HCT116 (cell line): ENCODE measurements around the gene MLYCD. TPM values are rescaled to one million over a fixed set of nuclear protein-coding genes. Genes with fewer than 3 reads are reported as not detected.

ENCODE experiments used
- ATAC-seq: fragments of 200-7000 bp; cut with Tn5 transposase; 2 replicates; pipeline ENCODE4 v1.9.1; 2020; ENCODE audit warnings: mild to moderate bottlenecking, moderate library complexity
- BruUV-seq: library from RNA; stranded (reverse); fragments of 400-500 nt; replicated peaks from 2 replicates; lab custom pipeline; 2021; lab: Mats Ljungman, UMichigan
- CTCF ChIA-PET: fragments of 300-600 bp; sonication (Branson Sonifier 250); formaldehyde crosslinking; loops from one replicate; lab custom pipeline; 2021; ENCODE audit warnings: antibody characterized with exemption; lab: Charles Lee
- POLR2A ChIA-PET: fragments of 300-600, 350-600 bp; sonication (Branson Sonifier 250); formaldehyde crosslinking; loops from one replicate; lab custom pipeline; 2021; ENCODE audit warnings: antibody characterized with exemption; lab: Charles Lee
- RAD21 ChIA-PET, 2 experiments: fragments of 300-600 bp; sonication (Branson Sonifier 250); formaldehyde crosslinking; loops; one replicate each; lab custom pipeline; 2023; ENCODE audit warnings: low total read pairs in 2 of 2; ENCODE audit not compliant: uncharacterized antibody in 2 of 2, unreplicated experiment in 2 of 2, low non-redundant PET in 1 of 2; lab: Charles Lee
- DNase-seq: peaks from one replicate; pipeline ENCODE4 v3.0.0-alpha.2; 2010; ENCODE audit warnings: low read depth, low spot score
- H2AFZ ChIP-seq: fragments of 200-600 bp; shearing (Covaris generic), sonication (generic); 2 replicates; pipeline ENCODE4 v1.6.1; 2017; ENCODE audit warnings: low read depth, mixed run types, mixed read lengths, antibody characterized with exemption, low read length; ENCODE audit not compliant: poor library complexity, severe bottlenecking
- H3K27ac ChIP-seq: 2 replicates; pipeline ENCODE4 v1.5.1; 2012; ENCODE audit warnings: low read depth, low read length
- H3K27me3 ChIP-seq: fragments of 200-600 bp; sonication (generic); 2 replicates; pipeline ENCODE4 v1.6.1; 2016; ENCODE audit warnings: mixed run types, low read length, mixed read lengths; ENCODE audit not compliant: insufficient read depth
- H3K36me3 ChIP-seq, 2 experiments: fragments of 200-500 bp in 1 of 2; fragments of 200-600 bp in 1 of 2; sonication (Bioruptor generic) in 1 of 2; sonication (generic) in 1 of 2; 2 replicates each; pipeline versions ENCODE4 v1.5.1 to v1.6.1; 2014 to 2016; ENCODE audit warnings: low read length in 2 of 2, inconsistent platforms in 1 of 2, mixed read lengths in 1 of 2, mixed run types in 1 of 2; ENCODE audit not compliant: insufficient read depth in 2 of 2, control insufficient read depth in 1 of 2
- H3K4me1 ChIP-seq, 2 experiments: fragments of 200-600 bp in 1 of 2; sonication (generic) in 1 of 2; 2 replicates each; pipeline versions ENCODE4 v1.5.1 to v1.6.1; 2012 to 2017; ENCODE audit warnings: low read length in 2 of 2, inconsistent platforms in 1 of 2, mild to moderate bottlenecking in 1 of 2, mixed read lengths in 1 of 2, mixed run types in 1 of 2, moderate library complexity in 1 of 2; ENCODE audit not compliant: insufficient read depth in 2 of 2, control insufficient read depth in 1 of 2
- H3K4me2 ChIP-seq: fragments of 200-600 bp; sonication (generic); 2 replicates; pipeline ENCODE4 v1.6.1; 2017; ENCODE audit warnings: mixed run types, low read length, mixed read lengths
- H3K4me3 ChIP-seq, 2 experiments: fragments of 200-600 bp in 1 of 2; sonication (generic) in 1 of 2; replicated peaks in 1 of 2; 2 replicates each; pipeline ENCODE4 v1.5.1; 2011 to 2016; ENCODE audit warnings: low read length in 2 of 2, control low read depth in 1 of 2, low read depth in 1 of 2, mild to moderate bottlenecking in 1 of 2, mixed read lengths in 1 of 2, mixed run types in 1 of 2
- H3K79me2 ChIP-seq: fragments of 200-600 bp; sonication (generic); 2 replicates; pipeline ENCODE4 v1.6.1; 2017; ENCODE audit warnings: mild to moderate bottlenecking, mixed run types, low read length, moderate library complexity, mixed read lengths; ENCODE audit not compliant: insufficient read depth
- H3K9ac ChIP-seq: fragments of 200-600 bp; sonication (generic); 2 replicates; pipeline ENCODE4 v1.6.1; 2016; ENCODE audit warnings: low read length, mixed read lengths
- H3K9me2 ChIP-seq: fragments of 200-600 bp; sonication (generic), shearing (Covaris generic); 2 replicates; pipeline ENCODE4 v1.6.1; 2017; ENCODE audit warnings: mixed run types, mild to moderate bottlenecking, moderate library complexity; ENCODE audit not compliant: insufficient read depth
- H3K9me3 ChIP-seq, 2 experiments: fragments of 200-500 bp in 1 of 2; fragments of 200-600 bp in 1 of 2; sonication (Bioruptor generic) in 1 of 2; sonication (generic) in 1 of 2; 2 replicates each; pipeline ENCODE4 v1.6.1; 2014 to 2017; ENCODE audit warnings: low read length in 2 of 2, mixed read lengths in 2 of 2, inconsistent platforms in 1 of 2, low read depth in 1 of 2, mild to moderate bottlenecking in 1 of 2, mixed run types in 1 of 2, moderate library complexity in 1 of 2; ENCODE audit not compliant: control insufficient read depth in 1 of 2, insufficient read depth in 1 of 2
- H4K20me1 ChIP-seq: fragments of 200-600 bp; sonication (generic), shearing (Covaris generic); 2 replicates; pipeline ENCODE4 v1.6.1; 2017; ENCODE audit warnings: mixed run types, mild to moderate bottlenecking, moderate library complexity; ENCODE audit not compliant: insufficient read depth
- ATF3 ChIP-seq: IDR thresholded peaks from 2 replicates; pipeline ENCODE4 v1.6.1; 2012
- CBX3 ChIP-seq: IDR thresholded peaks from 2 replicates; pipeline ENCODE4 v1.6.1; 2012; ENCODE audit warnings: low read depth
- CEBPB ChIP-seq: IDR thresholded peaks from 2 replicates; pipeline ENCODE4 v1.6.1; 2012; ENCODE audit warnings: low read depth
- CTCF ChIP-seq, 3 experiments: fragments of 200-600 bp in 1 of 3; sonication (generic) in 1 of 3; IDR thresholded peaks in 2 of 3; conservative IDR thresholded peaks in 1 of 3; 2 replicates each; pipeline ENCODE4 v1.5.1; 2012 to 2017; ENCODE audit warnings: low read depth in 2 of 3, low read length in 2 of 3, antibody characterized with exemption in 1 of 3, borderline replicate concordance in 1 of 3, control low read depth in 1 of 3, mild to moderate bottlenecking in 1 of 3, mixed read lengths in 1 of 3, mixed run types in 1 of 3, moderate library complexity in 1 of 3; ENCODE audit not compliant: insufficient read depth in 1 of 3
- EGR1 ChIP-seq: IDR thresholded peaks from 2 replicates; pipeline ENCODE4 v1.6.1; 2012; ENCODE audit warnings: low read depth
- ELF1 ChIP-seq: IDR thresholded peaks from 2 replicates; pipeline ENCODE4 v1.6.1; 2012; ENCODE audit warnings: low read depth, borderline replicate concordance
- EZH2 ChIP-seq: fragments of 200-600 bp; sonication (generic); IDR thresholded peaks from 2 replicates; pipeline ENCODE4 v1.6.1; 2017; ENCODE audit warnings: antibody characterized with exemption, mixed run types
- EZH2phosphoT487 ChIP-seq: fragments of 200-600 bp; IDR thresholded peaks from 2 replicates; pipeline ENCODE4 v1.6.1; 2018; ENCODE audit warnings: antibody characterized with exemption, borderline replicate concordance
- FOSL1 ChIP-seq: IDR thresholded peaks from 2 replicates; pipeline ENCODE4 v1.6.1; 2012; ENCODE audit warnings: low read depth
- JUND ChIP-seq: IDR thresholded peaks from 2 replicates; pipeline ENCODE4 v1.6.1; 2012
- POLR2A ChIP-seq: IDR thresholded peaks from 2 replicates; pipeline ENCODE4 v1.7.0; 2011; ENCODE audit warnings: borderline replicate concordance; ENCODE audit not compliant: insufficient read depth, insufficient read length; ENCODE audit errors: extremely low read depth
- POLR2AphosphoS5 ChIP-seq: IDR thresholded peaks from 2 replicates; pipeline ENCODE4 v1.6.1; 2011; ENCODE audit warnings: mild to moderate bottlenecking, low read depth, low read length, moderate library complexity
- RAD21 ChIP-seq: IDR thresholded peaks from 2 replicates; pipeline ENCODE4 v1.6.1; 2012; ENCODE audit warnings: low read depth, mild to moderate bottlenecking
- SIN3A ChIP-seq: IDR thresholded peaks from 2 replicates; pipeline ENCODE4 v1.6.1; 2012; ENCODE audit warnings: low read depth
- TCF7L2 ChIP-seq: IDR thresholded peaks from 2 replicates; pipeline ENCODE4 v1.7.0; 2011; ENCODE audit warnings: borderline replicate concordance, inconsistent platforms; ENCODE audit not compliant: insufficient read depth, insufficient read length; ENCODE audit errors: extremely low read depth
- YY1 ChIP-seq: IDR thresholded peaks from 2 replicates; pipeline ENCODE4 v1.6.1; 2011; ENCODE audit warnings: low read length, low read depth, moderate library complexity, mild to moderate bottlenecking; ENCODE audit not compliant: insufficient replicate concordance; ENCODE audit errors: extremely low read depth
- ZNF274 ChIP-seq: fragments of 200-500 bp; sonication (Bioruptor generic); IDR thresholded peaks from 2 replicates; pipeline ENCODE4 v1.6.1; 2014; ENCODE audit warnings: mild to moderate bottlenecking, low read depth, low read length, inconsistent platforms
- intact Hi-C: fragments of 100-400 bp; cut with micrococcal nuclease; formaldehyde crosslinking; loops from 2 replicates; pipeline ENCODE4 v1.10.0; 2022
- total RNA-seq: library from RNA; stranded (reverse); gene quantifications from one replicate; pipeline ENCODE4 v1.2.1, GENCODE V29; 2021; ENCODE audit not compliant: unreplicated experiment
- TF ChIP-seq, protein P1 (sequence below): IDR thresholded peaks from 2 replicates; pipeline ENCODE4 v1.6.1; 2012
- TF ChIP-seq, protein P2 (sequence below): IDR thresholded peaks from 2 replicates; pipeline ENCODE4 v1.6.1; 2011; ENCODE audit warnings: mild to moderate bottlenecking, low read length, moderate library complexity; ENCODE audit not compliant: insufficient replicate concordance; ENCODE audit errors: extremely low read depth

The MLYCD gene
- total RNA-seq, 1 experiment from 2014 or later, result 3.9 TPM

- no peak for ATAC-seq
- TF ChIP-seq EZH2 (no peak), EZH2phosphoT487 (no peak), ELF1 (no peak), FOSL1 (no peak), SIN3A (no peak), CTCF (IDR thresholded peaks at IDR 0.05 in 2 of 3, conservative IDR thresholded peaks at IDR 0.05 in 1 of 3; ENCODE audit: borderline replicate concordance in 1 of 3, insufficient read depth in 1 of 3, low read depth in 2 of 3, low read length in 2 of 3) (no peak), TCF7L2 (no peak), CBX3 (no peak), JUND (no peak), EGR1 (no peak), POLR2AphosphoS5 (no peak), YY1 (no peak), ATF3 (no peak), CEBPB (no peak), POLR2A (no peak), RAD21 (no peak), ZNF274 (no peak)
- TF ChIP-seq, protein P1, sequence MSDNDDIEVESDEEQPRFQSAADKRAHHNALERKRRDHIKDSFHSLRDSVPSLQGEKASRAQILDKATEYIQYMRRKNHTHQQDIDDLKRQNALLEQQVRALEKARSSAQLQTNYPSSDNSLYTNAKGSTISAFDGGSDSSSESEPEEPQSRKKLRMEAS, result no peak
- TF ChIP-seq, protein P2, sequence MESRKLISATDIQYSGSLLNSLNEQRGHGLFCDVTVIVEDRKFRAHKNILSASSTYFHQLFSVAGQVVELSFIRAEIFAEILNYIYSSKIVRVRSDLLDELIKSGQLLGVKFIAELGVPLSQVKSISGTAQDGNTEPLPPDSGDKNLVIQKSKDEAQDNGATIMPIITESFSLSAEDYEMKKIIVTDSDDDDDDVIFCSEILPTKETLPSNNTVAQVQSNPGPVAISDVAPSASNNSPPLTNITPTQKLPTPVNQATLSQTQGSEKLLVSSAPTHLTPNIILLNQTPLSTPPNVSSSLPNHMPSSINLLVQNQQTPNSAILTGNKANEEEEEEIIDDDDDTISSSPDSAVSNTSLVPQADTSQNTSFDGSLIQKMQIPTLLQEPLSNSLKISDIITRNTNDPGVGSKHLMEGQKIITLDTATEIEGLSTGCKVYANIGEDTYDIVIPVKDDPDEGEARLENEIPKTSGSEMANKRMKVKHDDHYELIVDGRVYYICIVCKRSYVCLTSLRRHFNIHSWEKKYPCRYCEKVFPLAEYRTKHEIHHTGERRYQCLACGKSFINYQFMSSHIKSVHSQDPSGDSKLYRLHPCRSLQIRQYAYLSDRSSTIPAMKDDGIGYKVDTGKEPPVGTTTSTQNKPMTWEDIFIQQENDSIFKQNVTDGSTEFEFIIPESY, result no peak
- RAD21 ChIA-PET, result no interaction called here
- H2AFZ ChIP-seq, result no peak overlapping the region
- H4K20me1 ChIP-seq, result no peaks in the 10 kb centered on the region
- POLR2A ChIA-PET, result no interaction called here
- no TSS peak for BruUV-seq
- H3K36me3 ChIP-seq, result no peaks in the 10 kb centered on the region
- H3K9me3 ChIP-seq, result no peaks in the 10 kb centered on the region
- H3K4me2 ChIP-seq, result no peak overlapping the region
- H3K9me2 ChIP-seq, result no peaks in the 10 kb centered on the region
- peaks cover 0 to 10% of the 10 kb centered on the region in 2 experiments; a peak in 1 of 4 replicates for H3K4me1 ChIP-seq
- intact Hi-C loops, result no loop called here
- DNase-seq, result no peak
- no peak overlapping the region for H3K27ac ChIP-seq
- CTCF ChIA-PET, result interaction anchor here (1.4 kb wide), 1 partner anchor 8 kb away, joined by 4 read pairs; no protein-coding TSS in a partner anchor
- no peak overlapping the region for H3K4me3 ChIP-seq
- no peaks in the 10 kb centered on the region for H3K79me2 ChIP-seq
- H3K27me3 ChIP-seq, result no peaks in the 10 kb centered on the region
- no peak overlapping the region for H3K9ac ChIP-seq
Observed at GRCh38 chr16:83935005-83935857, 36.3 kb downstream of the MLYCD start.
